Panc1 (cell line): Measurements from ENCODE around the gene TSEN15. TPM values are rescaled to one million over a fixed set of nuclear protein-coding genes. Genes with fewer than 3 reads are reported as not detected.
"Not testable (repeated sequence)": the region's sequence is repeated elsewhere in the genome, so short reads cannot be mapped to it uniquely, and the experiment has no call there.

Experiments used
- ATAC-seq: fragments of 200-7000 bp; cut with Tn5 transposase; 2 replicates; pipeline ENCODE4 v1.9.1; 2020; ENCODE audit warnings: mild to moderate bottlenecking, moderate library complexity
- BruUV-seq: library from RNA; stranded (reverse); fragments of 400-500 nt; replicated peaks from 2 replicates; lab custom pipeline; 2021; lab: Mats Ljungman, UMichigan
- CTCF ChIA-PET: fragments of 300-600 bp; sonication (Branson Sonifier 250); formaldehyde crosslinking; loops from one replicate; lab custom pipeline; 2022; ENCODE audit warnings: antibody characterized with exemption; lab: Charles Lee
- POLR2A ChIA-PET: fragments of 300-600 bp; sonication (Branson Sonifier 250); formaldehyde crosslinking; loops from one replicate; lab custom pipeline; 2022; ENCODE audit warnings: antibody characterized with exemption; lab: Charles Lee
- DNase-seq: peaks from one replicate; pipeline ENCODE4 v3.0.0-alpha.2; 2010; ENCODE audit warnings: low read depth, low spot score
- H3K27ac ChIP-seq: 2 replicates; pipeline ENCODE4 v1.5.1; 2011; ENCODE audit warnings: mild to moderate bottlenecking, low read length, inconsistent platforms
- H3K27me3 ChIP-seq: fragments of 200-500 bp; sonication (Bioruptor generic); 2 replicates; pipeline ENCODE4 v1.6.0; 2014; ENCODE audit warnings: low read length, inconsistent platforms; ENCODE audit not compliant: control insufficient read depth, insufficient read depth
- H3K36me3 ChIP-seq: fragments of 200-500 bp; sonication (Bioruptor generic); 2 replicates; pipeline ENCODE4 v1.5.1; 2014; ENCODE audit warnings: inconsistent platforms, mild to moderate bottlenecking, low read length, moderate library complexity; ENCODE audit not compliant: control insufficient read depth, insufficient read depth
- H3K4me1 ChIP-seq: 2 replicates; pipeline ENCODE4 v1.5.1; 2011; ENCODE audit warnings: inconsistent platforms, mild to moderate bottlenecking, low read length, moderate library complexity; ENCODE audit not compliant: control insufficient read depth, insufficient read depth
- H3K4me3 ChIP-seq, 2 experiments: 2 replicates each; pipeline ENCODE4 v1.5.1; 2011 to 2012; ENCODE audit warnings: low read depth in 2 of 2, low read length in 2 of 2, mild to moderate bottlenecking in 2 of 2, inconsistent platforms in 1 of 2, moderate library complexity in 1 of 2
- H3K9me3 ChIP-seq: fragments of 200-500 bp; sonication (Bioruptor generic); 2 replicates; pipeline ENCODE4 v1.5.1; 2014; ENCODE audit warnings: low read depth, mild to moderate bottlenecking, inconsistent platforms, low read length, moderate library complexity; ENCODE audit not compliant: control insufficient read depth, insufficient read depth
- POLR2AphosphoS5 ChIP-seq: IDR thresholded peaks from 2 replicates; pipeline ENCODE4 v1.6.1; 2012; ENCODE audit warnings: mild to moderate bottlenecking, low read depth, low read length, moderate library complexity
- REST ChIP-seq, 2 experiments: IDR thresholded peaks; 2 replicates each; pipeline ENCODE4 v1.6.1; 2011 to 2012; ENCODE audit warnings: low read depth in 2 of 2, control low read depth in 1 of 2, low read length in 1 of 2, mild to moderate bottlenecking in 1 of 2, moderate library complexity in 1 of 2; ENCODE audit not compliant: insufficient read depth in 1 of 2
- SIN3A ChIP-seq: IDR thresholded peaks from 2 replicates; pipeline ENCODE4 v1.6.1; 2012; ENCODE audit warnings: low read depth, mild to moderate bottlenecking, low read length, moderate library complexity, borderline replicate concordance; ENCODE audit not compliant: insufficient read depth
- TCF7L2 ChIP-seq: IDR thresholded peaks from 2 replicates; pipeline ENCODE4 v1.6.1; 2011; ENCODE audit warnings: mild to moderate bottlenecking, low read depth, low read length, inconsistent platforms
- in situ Hi-C: cut with HindIII; loops from 2 replicates; pipeline ENCODE4 v1.10.0; 2016; ENCODE audit warnings: low sequenced_read_pairs, low pct_unique_long_range_greater_than_20kb
- intact Hi-C: fragments of 100-400 bp; cut with micrococcal nuclease; formaldehyde crosslinking; loops from one replicate; pipeline ENCODE4 v1.10.0; 2022; ENCODE audit not compliant: unreplicated experiment
- total RNA-seq: library from RNA; stranded (reverse); gene quantifications from one replicate; pipeline ENCODE4 v1.2.1, GENCODE V29; 2021; ENCODE audit not compliant: unreplicated experiment
- TF ChIP-seq, protein P1 (sequence below): fragments of 450-650 bp; IDR thresholded peaks from 2 replicates; pipeline ENCODE4 v1.5.1; 2017; ENCODE audit warnings: mild to moderate bottlenecking

Gene TSEN15
- total RNA-seq, 1 experiment from 2014 or later = 31.4 TPM

DNA sequence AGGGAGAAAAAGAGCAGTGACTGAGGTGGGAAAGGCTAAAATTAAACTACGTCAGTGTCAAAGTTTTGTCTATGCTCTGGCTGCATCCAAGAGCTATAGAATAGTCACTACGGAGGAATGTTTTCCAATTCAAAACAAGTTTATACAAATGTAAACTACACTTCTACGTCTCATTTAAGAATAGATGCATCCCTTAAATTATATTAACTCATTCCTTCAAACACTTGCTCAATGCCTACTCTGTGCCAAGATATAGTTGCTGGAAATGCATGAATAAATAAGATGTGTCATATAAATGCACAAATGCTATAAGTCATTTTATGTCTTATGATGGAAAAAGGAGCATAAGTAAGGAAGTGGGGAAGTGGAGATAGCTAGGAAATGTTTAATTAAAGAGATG, 9.8 kb upstream of the TSEN15 start:
- ChIA-PET POLR2A (no interaction called here), CTCF (no interaction called here)
- no peak for ATAC-seq
- Histone ChIP-seq H3K27me3 (peaks cover 2% of the 10 kb centered on the region; the same call in 1 of the 2 replicates), H3K36me3 (no peaks in the 10 kb centered on the region; the same call in 1 of the 2 replicates), H3K9me3 (no peaks in the 10 kb centered on the region), H3K4me1 (no peaks in the 10 kb centered on the region), H3K27ac (no peak overlapping the region), H3K4me3 (no peak overlapping the region)
- BruUV-seq = no TSS peak
- no peak for DNase-seq
- intact Hi-C loops (no loop called here), in situ Hi-C loops (no loop called here)
- TF ChIP-seq REST (IDR thresholded peaks at IDR 0.05; ENCODE audit: insufficient read depth in 1 of 2, low read depth in 2 of 2, low read length in 1 of 2) = no peak
- no peak for TF ChIP-seq TCF7L2

DNA sequence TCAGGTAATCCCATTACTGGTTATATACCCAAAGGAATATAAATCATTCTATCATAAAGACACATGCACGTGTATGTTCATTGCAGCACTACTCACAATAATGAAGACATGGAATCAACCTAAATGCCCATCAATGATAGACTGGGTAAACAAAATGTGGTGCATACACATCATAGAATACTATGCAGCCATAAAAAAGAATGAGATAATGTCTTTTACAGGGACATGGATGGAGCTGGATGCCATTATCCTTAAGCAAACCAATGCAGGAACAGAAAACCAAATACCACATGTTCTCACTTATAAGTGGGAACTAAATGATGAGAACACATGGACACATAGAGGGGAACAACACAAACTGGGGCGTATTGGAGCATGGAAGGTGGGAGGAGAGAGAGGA, 8.2 kb upstream of the TSEN15 start:
- ATAC-seq, H3K4me3 ChIP-seq, H3K27ac ChIP-seq, H3K4me1 ChIP-seq, H3K36me3 ChIP-seq, CTCF ChIA-PET, BruUV-seq, POLR2A ChIA-PET, DNase-seq, intact Hi-C loops, H3K27me3 ChIP-seq, H3K9me3 ChIP-seq, in situ Hi-C loops: not testable (repeated sequence)

DNA sequence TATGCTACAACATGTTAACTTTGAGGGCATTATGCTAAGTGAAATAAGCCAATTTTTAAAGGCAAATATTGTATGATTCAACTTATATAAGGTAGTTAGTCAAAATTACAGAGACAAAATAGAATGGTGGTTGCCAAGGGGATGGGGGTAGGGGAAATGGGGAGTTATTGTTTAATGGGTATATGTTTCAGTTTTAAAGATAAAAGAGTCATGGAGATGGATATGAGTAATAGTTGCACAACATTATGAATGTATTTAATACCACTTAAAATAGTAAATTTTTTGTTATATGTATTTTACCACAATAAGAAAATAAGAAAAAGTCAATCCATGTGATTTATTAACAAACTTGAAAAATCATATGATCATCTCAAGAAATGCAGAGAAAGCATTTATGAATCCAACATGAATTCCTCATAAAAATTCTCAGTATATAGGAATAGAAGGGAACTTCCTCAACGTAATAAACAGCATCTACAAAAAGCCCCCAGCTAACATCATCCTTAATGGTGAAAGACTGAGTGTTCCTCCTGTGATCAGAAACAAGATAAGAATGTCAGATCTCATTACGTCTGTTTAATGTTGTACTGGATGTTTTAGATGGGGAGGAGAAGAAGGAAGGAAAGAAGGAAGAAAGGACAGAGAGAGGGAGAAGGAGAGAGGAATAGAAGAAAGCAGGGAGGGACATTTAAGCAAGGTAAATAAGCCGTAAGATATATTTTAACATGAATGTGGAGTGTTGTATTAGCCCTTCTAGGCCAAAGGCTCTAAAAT, 6.7 kb upstream of the TSEN15 start:
- no peak for ATAC-seq
- no peak for DNase-seq
- H3K4me3 ChIP-seq = no peak overlapping the region
- H3K36me3 ChIP-seq = no peaks in the 10 kb centered on the region
- ChIA-PET CTCF (no interaction called here), POLR2A (no interaction called here)
- in situ Hi-C loops = no loop called here
- peaks cover 4% of the 10 kb centered on the region; the same call in 1 of the 2 replicates for H3K27me3 ChIP-seq
- no peaks in the 10 kb centered on the region for H3K9me3 ChIP-seq
- no peaks in the 10 kb centered on the region for H3K4me1 ChIP-seq
- H3K27ac ChIP-seq = no peak overlapping the region
- intact Hi-C loops = no loop called here
- BruUV-seq = no TSS peak
- TF ChIP-seq POLR2AphosphoS5 (no peak), SIN3A (no peak), REST (IDR thresholded peaks at IDR 0.05; ENCODE audit: insufficient read depth in 1 of 2, low read depth in 2 of 2, low read length in 1 of 2) (no peak), TCF7L2 (no peak)
- TF ChIP-seq, protein P1, sequence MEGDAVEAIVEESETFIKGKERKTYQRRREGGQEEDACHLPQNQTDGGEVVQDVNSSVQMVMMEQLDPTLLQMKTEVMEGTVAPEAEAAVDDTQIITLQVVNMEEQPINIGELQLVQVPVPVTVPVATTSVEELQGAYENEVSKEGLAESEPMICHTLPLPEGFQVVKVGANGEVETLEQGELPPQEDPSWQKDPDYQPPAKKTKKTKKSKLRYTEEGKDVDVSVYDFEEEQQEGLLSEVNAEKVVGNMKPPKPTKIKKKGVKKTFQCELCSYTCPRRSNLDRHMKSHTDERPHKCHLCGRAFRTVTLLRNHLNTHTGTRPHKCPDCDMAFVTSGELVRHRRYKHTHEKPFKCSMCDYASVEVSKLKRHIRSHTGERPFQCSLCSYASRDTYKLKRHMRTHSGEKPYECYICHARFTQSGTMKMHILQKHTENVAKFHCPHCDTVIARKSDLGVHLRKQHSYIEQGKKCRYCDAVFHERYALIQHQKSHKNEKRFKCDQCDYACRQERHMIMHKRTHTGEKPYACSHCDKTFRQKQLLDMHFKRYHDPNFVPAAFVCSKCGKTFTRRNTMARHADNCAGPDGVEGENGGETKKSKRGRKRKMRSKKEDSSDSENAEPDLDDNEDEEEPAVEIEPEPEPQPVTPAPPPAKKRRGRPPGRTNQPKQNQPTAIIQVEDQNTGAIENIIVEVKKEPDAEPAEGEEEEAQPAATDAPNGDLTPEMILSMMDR = no peak

DNA sequence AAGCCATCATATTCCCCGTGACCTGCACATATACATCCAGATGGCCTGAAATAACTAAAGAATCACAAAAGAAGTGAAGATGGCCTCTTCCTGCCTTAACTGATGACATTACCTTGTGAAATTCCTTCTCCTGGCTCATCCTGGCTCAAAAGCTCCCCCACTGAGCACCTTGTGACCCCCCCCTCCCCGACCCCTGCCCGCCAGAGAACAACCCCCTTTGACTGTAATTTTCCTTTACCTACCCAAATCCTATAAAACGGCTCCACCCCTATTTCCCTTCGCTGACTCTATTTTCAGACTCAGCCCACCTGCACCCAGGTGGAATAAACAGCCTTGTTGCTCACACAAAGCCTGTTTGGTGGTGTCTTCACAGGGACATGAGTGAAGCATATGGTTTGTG, 4.0 kb upstream of the TSEN15 start:
- POLR2A ChIA-PET, H3K27me3 ChIP-seq, H3K9me3 ChIP-seq, H3K27ac ChIP-seq, BruUV-seq, H3K36me3 ChIP-seq, ATAC-seq, in situ Hi-C loops, intact Hi-C loops, DNase-seq, H3K4me3 ChIP-seq, CTCF ChIA-PET: not testable (repeated sequence)
- H3K4me1 ChIP-seq = peaks cover 12% of the 10 kb centered on the region
